ENCODE data around the gene CCDC86. TPM values are rescaled to one million over a fixed set of nuclear protein-coding genes. Genes with fewer than 3 reads are reported as not detected.

Gene CCDC86
- total and polyA plus RNA-seq, 9 of the 15 experiments (the other 6 are each of a cell fraction or from before 2014, with no cell fraction given) = 4.6 to 102 (median 25.2) TPM

DNA sequence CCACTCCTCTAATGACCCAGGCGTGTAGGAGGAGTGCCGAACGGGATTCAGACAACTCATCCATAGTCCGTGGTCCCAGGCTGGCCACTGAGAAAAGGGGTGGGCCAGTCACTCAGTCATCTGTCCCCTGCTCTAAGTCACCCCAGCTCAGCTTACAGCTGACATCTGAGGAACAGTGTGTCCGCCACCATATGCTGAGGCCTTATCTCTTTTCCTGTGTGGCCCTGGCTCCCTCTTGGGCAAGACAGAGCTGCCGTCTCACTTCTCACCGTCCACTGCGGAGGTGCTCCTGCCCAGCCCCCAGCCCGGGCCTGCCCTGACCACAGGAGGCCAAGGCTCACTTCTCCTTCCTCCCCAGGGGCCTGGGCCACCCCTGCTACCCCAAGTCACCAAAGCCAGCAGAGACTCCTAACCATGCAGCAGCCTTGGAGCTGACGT is 6.8 kb downstream of the CCDC86 start (continued):
- TF ChIP-seq, protein P1, sequence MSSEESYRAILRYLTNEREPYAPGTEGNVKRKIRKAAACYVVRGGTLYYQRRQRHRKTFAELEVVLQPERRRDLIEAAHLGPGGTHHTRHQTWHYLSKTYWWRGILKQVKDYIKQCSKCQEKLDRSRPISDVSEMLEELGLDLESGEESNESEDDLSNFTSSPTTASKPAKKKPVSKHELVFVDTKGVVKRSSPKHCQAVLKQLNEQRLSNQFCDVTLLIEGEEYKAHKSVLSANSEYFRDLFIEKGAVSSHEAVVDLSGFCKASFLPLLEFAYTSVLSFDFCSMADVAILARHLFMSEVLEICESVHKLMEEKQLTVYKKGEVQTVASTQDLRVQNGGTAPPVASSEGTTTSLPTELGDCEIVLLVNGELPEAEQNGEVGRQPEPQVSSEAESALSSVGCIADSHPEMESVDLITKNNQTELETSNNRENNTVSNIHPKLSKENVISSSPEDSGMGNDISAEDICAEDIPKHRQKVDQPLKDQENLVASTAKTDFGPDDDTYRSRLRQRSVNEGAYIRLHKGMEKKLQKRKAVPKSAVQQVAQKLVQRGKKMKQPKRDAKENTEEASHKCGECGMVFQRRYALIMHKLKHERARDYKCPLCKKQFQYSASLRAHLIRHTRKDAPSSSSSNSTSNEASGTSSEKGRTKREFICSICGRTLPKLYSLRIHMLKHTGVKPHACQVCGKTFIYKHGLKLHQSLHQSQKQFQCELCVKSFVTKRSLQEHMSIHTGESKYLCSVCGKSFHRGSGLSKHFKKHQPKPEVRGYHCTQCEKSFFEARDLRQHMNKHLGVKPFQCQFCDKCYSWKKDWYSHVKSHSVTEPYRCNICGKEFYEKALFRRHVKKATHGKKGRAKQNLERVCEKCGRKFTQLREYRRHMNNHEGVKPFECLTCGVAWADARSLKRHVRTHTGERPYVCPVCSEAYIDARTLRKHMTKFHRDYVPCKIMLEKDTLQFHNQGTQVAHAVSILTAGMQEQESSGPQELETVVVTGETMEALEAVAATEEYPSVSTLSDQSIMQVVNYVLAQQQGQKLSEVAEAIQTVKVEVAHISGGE (CRISPR knock-in tag; IDR thresholded peaks at IDR 0.05) = no peak
- no peak for TF ChIP-seq CBX1 (IDR thresholded peaks at IDR 0.05; ENCODE audit: low read depth)
- TF ChIP-seq, protein P2, sequence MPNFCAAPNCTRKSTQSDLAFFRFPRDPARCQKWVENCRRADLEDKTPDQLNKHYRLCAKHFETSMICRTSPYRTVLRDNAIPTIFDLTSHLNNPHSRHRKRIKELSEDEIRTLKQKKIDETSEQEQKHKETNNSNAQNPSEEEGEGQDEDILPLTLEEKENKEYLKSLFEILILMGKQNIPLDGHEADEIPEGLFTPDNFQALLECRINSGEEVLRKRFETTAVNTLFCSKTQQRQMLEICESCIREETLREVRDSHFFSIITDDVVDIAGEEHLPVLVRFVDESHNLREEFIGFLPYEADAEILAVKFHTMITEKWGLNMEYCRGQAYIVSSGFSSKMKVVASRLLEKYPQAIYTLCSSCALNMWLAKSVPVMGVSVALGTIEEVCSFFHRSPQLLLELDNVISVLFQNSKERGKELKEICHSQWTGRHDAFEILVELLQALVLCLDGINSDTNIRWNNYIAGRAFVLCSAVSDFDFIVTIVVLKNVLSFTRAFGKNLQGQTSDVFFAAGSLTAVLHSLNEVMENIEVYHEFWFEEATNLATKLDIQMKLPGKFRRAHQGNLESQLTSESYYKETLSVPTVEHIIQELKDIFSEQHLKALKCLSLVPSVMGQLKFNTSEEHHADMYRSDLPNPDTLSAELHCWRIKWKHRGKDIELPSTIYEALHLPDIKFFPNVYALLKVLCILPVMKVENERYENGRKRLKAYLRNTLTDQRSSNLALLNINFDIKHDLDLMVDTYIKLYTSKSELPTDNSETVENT (CRISPR knock-in tag; IDR thresholded peaks at IDR 0.05) = no peak
- TF ChIP-seq FIP1L1 (IDR thresholded peaks at IDR 0.05; ENCODE audit: low read depth, low read length, poor library complexity, severe bottlenecking) = no peak
- TF ChIP-seq, protein P3, sequence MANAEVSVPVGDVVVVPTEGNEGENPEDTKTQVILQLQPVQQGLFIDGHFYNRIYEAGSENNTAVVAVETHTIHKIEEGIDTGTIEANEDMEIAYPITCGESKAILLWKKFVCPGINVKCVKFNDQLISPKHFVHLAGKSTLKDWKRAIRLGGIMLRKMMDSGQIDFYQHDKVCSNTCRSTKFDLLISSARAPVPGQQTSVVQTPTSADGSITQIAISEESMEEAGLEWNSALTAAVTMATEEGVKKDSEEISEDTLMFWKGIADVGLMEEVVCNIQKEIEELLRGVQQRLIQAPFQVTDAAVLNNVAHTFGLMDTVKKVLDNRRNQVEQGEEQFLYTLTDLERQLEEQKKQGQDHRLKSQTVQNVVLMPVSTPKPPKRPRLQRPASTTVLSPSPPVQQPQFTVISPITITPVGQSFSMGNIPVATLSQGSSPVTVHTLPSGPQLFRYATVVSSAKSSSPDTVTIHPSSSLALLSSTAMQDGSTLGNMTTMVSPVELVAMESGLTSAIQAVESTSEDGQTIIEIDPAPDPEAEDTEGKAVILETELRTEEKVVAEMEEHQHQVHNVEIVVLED (CRISPR knock-in tag; IDR thresholded peaks at IDR 0.05) = no peak
- no peak for TF ChIP-seq NFIX (CRISPR knock-in tag; IDR thresholded peaks at IDR 0.05; ENCODE audit: low read depth)
- no peak for TF ChIP-seq NFRKB (IDR thresholded peaks at IDR 0.05; ENCODE audit: low read depth)
- peak; percentile 69 for TF ChIP-seq ETV5 (CRISPR knock-in tag; IDR thresholded peaks at IDR 0.05; ENCODE audit: low read depth)
- TF ChIP-seq, protein P4, sequence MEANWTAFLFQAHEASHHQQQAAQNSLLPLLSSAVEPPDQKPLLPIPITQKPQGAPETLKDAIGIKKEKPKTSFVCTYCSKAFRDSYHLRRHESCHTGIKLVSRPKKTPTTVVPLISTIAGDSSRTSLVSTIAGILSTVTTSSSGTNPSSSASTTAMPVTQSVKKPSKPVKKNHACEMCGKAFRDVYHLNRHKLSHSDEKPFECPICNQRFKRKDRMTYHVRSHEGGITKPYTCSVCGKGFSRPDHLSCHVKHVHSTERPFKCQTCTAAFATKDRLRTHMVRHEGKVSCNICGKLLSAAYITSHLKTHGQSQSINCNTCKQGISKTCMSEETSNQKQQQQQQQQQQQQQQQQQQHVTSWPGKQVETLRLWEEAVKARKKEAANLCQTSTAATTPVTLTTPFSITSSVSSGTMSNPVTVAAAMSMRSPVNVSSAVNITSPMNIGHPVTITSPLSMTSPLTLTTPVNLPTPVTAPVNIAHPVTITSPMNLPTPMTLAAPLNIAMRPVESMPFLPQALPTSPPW (CRISPR knock-in tag; IDR thresholded peaks at IDR 0.05) = peak; percentile 21; the same call in 1 of the 2 replicates
- no peak for TF ChIP-seq POU5F1 (IDR thresholded peaks at IDR 0.05; ENCODE audit: borderline replicate concordance, low read depth, low read length, partially characterized antibody)
- TF ChIP-seq RHOXF2B (CRISPR knock-in tag; conservative IDR thresholded peaks at IDR 0.05) = no peak
- no peak; the same call in 1 of the 2 replicates for TF ChIP-seq BACH1 (tag; IDR thresholded peaks at IDR 0.05)
- TF ChIP-seq EWSR1 (IDR thresholded peaks at IDR 0.05; ENCODE audit: borderline replicate concordance, low read depth, partially characterized antibody) = no peak
- TF ChIP-seq, protein P5, sequence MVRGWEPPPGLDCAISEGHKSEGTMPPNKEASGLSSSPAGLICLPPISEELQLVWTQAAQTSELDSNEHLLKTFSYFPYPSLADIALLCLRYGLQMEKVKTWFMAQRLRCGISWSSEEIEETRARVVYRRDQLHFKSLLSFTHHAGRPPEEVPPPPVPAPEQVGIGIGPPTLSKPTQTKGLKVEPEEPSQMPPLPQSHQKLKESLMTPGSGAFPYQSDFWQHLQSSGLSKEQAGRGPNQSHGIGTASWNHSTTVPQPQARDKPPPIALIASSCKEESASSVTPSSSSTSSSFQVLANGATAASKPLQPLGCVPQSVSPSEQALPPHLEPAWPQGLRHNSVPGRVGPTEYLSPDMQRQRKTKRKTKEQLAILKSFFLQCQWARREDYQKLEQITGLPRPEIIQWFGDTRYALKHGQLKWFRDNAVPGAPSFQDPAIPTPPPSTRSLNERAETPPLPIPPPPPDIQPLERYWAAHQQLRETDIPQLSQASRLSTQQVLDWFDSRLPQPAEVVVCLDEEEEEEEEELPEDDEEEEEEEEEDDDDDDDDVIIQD (CRISPR knock-in tag; IDR thresholded peaks at IDR 0.05) = no peak
